ENCODE measurements around the gene PCSK7.

The PCSK7 gene

GRCh38 chr11:117171007-117171403 is 60.9 kb downstream of the PCSK7 start:
- DNase-seq (ENCODE audit: low spot score) (no peak), ATAC-seq (ENCODE audit: low read depth) (no peak)
- H3K9me3 ChIP-seq (ENCODE audit: severe bottlenecking), result no peaks in the 10 kb centered on the region
- peaks cover 52% of the 10 kb centered on the region for H3K36me3 ChIP-seq (ENCODE audit: low read depth)
- no peak for TF ChIP-seq CTCF (IDR thresholded peaks at IDR 0.05; ENCODE audit: poor library complexity, severe bottlenecking)
- H3K27ac ChIP-seq (ENCODE audit: poor library complexity, severe bottlenecking), result no peak overlapping the region
- no peak overlapping the region for H3K4me3 ChIP-seq (ENCODE audit: severe bottlenecking)
- H3K4me1 ChIP-seq (ENCODE audit: insufficient read depth, poor library complexity, severe bottlenecking), result no peaks in the 10 kb centered on the region
- no peaks in the 10 kb centered on the region for H3K27me3 ChIP-seq (ENCODE audit: insufficient read depth, poor library complexity, severe bottlenecking)

GRCh38 chr11:117170210-117170609 is 61.7 kb downstream of the PCSK7 start:
- Histone ChIP-seq H3K4me1 (ENCODE audit: insufficient read depth, poor library complexity, severe bottlenecking) (no peaks in the 10 kb centered on the region), H3K36me3 (ENCODE audit: low read depth) (peaks cover 60% of the 10 kb centered on the region), H3K27ac (ENCODE audit: poor library complexity, severe bottlenecking) (no peak overlapping the region), H3K9me3 (ENCODE audit: severe bottlenecking) (no peaks in the 10 kb centered on the region), H3K27me3 (ENCODE audit: insufficient read depth, poor library complexity, severe bottlenecking) (no peaks in the 10 kb centered on the region), H3K4me3 (ENCODE audit: severe bottlenecking) (no peak overlapping the region)
- no peak for DNase-seq (ENCODE audit: low spot score)
- TF ChIP-seq CTCF (IDR thresholded peaks at IDR 0.05; ENCODE audit: poor library complexity, severe bottlenecking), result no peak
- ATAC-seq (ENCODE audit: low read depth), result no peak

GRCh38 chr11:117169736-117170135 is 62.1 kb downstream of the PCSK7 start:
- Histone ChIP-seq H3K4me3 (ENCODE audit: severe bottlenecking) (no peak overlapping the region), H3K9me3 (ENCODE audit: severe bottlenecking) (no peaks in the 10 kb centered on the region), H3K4me1 (ENCODE audit: insufficient read depth, poor library complexity, severe bottlenecking) (no peaks in the 10 kb centered on the region), H3K36me3 (ENCODE audit: low read depth) (peaks cover 63% of the 10 kb centered on the region), H3K27me3 (ENCODE audit: insufficient read depth, poor library complexity, severe bottlenecking) (no peaks in the 10 kb centered on the region), H3K27ac (ENCODE audit: poor library complexity, severe bottlenecking) (no peak overlapping the region)
- DNase-seq (ENCODE audit: low spot score) (no peak), ATAC-seq (ENCODE audit: low read depth) (no peak)
- no peak for TF ChIP-seq CTCF (IDR thresholded peaks at IDR 0.05; ENCODE audit: poor library complexity, severe bottlenecking)

- ATAC-seq (ENCODE audit: low read depth), result no peak
- DNase-seq (ENCODE audit: low spot score), result no peak
- TF ChIP-seq CTCF (IDR thresholded peaks at IDR 0.05; ENCODE audit: poor library complexity, severe bottlenecking), result no peak
- H3K4me3 ChIP-seq (ENCODE audit: severe bottlenecking), result no peak overlapping the region
- H3K27me3 ChIP-seq (ENCODE audit: insufficient read depth, poor library complexity, severe bottlenecking), result no peaks in the 10 kb centered on the region
- H3K27ac ChIP-seq (ENCODE audit: poor library complexity, severe bottlenecking), result no peak overlapping the region
- no peaks in the 10 kb centered on the region for H3K4me1 ChIP-seq (ENCODE audit: insufficient read depth, poor library complexity, severe bottlenecking)
- H3K36me3 ChIP-seq (ENCODE audit: low read depth), result peaks cover 92% of the 10 kb centered on the region
- H3K9me3 ChIP-seq (ENCODE audit: severe bottlenecking), result no peaks in the 10 kb centered on the region
These were observed 65.4 kb downstream of the PCSK7 start for GRCh38 chr11:117166491-117166890.

GRCh38 chr11:117160826-117161225 is 71.0 kb downstream of the PCSK7 start:
- Histone ChIP-seq H3K9me3 (ENCODE audit: severe bottlenecking) (no peaks in the 10 kb centered on the region), H3K36me3 (ENCODE audit: low read depth) (peaks cover 86% of the 10 kb centered on the region), H3K4me1 (ENCODE audit: insufficient read depth, poor library complexity, severe bottlenecking) (no peaks in the 10 kb centered on the region), H3K27ac (ENCODE audit: poor library complexity, severe bottlenecking) (no peak overlapping the region), H3K4me3 (ENCODE audit: severe bottlenecking) (no peak overlapping the region), H3K27me3 (ENCODE audit: insufficient read depth, poor library complexity, severe bottlenecking) (no peaks in the 10 kb centered on the region)
- ATAC-seq (ENCODE audit: low read depth) (no peak), DNase-seq (ENCODE audit: low spot score) (no peak)
- no peak for TF ChIP-seq CTCF (IDR thresholded peaks at IDR 0.05; ENCODE audit: poor library complexity, severe bottlenecking)
